ENCODE measurements around the gene DCAF16.

GRCh38 chr4:17851959-17852358, 41.4 kb upstream of the DCAF16 start:
- TF ChIP-seq, protein P1, sequence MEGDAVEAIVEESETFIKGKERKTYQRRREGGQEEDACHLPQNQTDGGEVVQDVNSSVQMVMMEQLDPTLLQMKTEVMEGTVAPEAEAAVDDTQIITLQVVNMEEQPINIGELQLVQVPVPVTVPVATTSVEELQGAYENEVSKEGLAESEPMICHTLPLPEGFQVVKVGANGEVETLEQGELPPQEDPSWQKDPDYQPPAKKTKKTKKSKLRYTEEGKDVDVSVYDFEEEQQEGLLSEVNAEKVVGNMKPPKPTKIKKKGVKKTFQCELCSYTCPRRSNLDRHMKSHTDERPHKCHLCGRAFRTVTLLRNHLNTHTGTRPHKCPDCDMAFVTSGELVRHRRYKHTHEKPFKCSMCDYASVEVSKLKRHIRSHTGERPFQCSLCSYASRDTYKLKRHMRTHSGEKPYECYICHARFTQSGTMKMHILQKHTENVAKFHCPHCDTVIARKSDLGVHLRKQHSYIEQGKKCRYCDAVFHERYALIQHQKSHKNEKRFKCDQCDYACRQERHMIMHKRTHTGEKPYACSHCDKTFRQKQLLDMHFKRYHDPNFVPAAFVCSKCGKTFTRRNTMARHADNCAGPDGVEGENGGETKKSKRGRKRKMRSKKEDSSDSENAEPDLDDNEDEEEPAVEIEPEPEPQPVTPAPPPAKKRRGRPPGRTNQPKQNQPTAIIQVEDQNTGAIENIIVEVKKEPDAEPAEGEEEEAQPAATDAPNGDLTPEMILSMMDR (IDR thresholded peaks at IDR 0.05): no peak
- TF ChIP-seq POLR2A (IDR thresholded peaks at IDR 0.05): no peak

Measured in lower leg skin (tissue), 3 donors.